Measurements from ENCODE around the gene PSMA5.
A peak's percentile ranks its signal among the peaks of the same experiment; 100 is the strongest.
"Not testable (repeated sequence)": the region's sequence is repeated elsewhere in the genome, so short reads cannot be mapped to it uniquely, and the experiment has no call there.

PSMA5 gene

DNA sequence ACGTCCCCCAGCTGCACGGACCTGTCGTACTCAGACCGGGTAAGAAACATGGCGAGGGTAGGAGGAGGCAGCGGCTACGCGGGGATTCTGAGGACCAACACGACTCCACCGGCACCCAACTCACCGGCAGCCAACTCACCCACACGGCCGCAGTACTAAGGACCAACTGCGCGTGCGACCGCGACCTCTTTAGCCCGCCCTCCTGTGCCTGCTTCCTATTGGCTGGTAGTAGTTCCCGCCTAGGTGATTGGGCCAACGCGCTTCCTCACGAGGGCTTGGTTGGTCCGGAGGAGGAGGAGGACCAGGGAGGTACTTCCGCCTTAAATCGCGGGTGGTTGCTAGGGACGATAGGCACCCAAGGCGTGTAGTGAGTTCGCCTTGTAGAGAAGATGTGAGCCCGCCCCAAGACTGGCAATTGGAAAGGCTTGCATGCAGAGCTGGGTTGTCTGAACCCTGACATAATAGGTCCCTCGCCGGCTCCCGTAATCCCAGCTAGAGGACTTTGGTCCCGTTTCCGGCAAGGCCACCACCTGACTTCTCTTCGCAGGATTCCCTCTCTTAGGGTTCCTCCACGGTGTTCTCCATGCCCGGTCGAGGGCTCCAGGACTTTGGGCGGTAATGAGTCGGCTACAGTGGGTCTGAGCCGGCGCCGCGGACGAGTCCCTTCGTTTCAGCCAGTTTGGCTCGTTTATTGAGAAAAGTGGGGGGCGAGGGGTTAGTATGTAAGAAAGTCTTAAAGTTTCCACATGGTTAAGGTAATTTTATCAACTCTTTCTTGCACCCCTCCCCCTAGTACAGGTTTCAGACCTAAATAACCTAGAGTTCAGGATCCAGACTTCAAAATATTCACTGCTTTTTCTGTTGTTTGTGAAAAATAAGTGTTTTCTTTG lies at the start of gene PSMA5:
TSS of gene PSMA5 (minus strand) at position 168 of the 890 bp plus-strand sequence. CDS start at position 50, 118 bp downstream.
- peak; percentile 98 for DNase-seq

DNA sequence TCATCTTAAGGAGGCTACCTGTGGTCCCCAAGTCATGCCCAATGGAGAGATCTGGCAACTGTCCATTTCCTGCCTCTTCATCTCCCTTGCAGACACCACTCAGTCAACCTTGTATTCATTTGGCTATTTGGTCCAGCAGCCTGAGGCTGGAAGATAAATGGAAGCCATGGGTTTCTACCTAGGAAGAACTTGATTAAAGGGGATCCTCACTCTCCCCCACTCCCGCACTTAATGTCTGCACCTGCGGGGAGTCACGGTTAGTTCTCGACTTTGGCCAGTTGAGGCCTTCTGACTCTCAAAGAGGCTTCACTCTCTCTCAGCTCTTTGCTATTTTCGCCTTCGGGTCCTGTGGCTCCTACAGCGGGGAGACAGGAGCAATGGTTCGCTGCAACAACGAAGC lies 49.0 kb upstream of the PSMA5 start:
- DNase-seq = no peak

DNA sequence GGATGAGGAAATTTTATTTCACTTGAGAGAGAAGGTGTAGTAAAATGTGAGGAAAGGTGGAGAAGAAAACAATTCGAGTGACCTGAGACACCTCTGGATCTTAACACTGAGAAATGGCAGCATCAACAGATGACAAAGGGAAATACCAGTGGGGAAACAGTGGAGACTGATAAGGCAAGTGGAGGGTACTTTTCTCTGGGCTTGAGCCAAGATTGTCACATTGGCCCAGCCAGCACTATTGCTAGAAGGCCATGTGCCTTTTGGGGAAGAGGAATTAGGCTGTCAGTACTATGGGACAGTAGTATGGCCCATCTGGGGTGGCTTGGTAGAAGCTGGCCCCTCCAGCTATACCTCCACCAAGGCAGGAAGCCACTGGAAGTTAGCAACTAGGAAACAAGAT lies 48.4 kb upstream of the PSMA5 start:
- DNase-seq = no peak

DNA sequence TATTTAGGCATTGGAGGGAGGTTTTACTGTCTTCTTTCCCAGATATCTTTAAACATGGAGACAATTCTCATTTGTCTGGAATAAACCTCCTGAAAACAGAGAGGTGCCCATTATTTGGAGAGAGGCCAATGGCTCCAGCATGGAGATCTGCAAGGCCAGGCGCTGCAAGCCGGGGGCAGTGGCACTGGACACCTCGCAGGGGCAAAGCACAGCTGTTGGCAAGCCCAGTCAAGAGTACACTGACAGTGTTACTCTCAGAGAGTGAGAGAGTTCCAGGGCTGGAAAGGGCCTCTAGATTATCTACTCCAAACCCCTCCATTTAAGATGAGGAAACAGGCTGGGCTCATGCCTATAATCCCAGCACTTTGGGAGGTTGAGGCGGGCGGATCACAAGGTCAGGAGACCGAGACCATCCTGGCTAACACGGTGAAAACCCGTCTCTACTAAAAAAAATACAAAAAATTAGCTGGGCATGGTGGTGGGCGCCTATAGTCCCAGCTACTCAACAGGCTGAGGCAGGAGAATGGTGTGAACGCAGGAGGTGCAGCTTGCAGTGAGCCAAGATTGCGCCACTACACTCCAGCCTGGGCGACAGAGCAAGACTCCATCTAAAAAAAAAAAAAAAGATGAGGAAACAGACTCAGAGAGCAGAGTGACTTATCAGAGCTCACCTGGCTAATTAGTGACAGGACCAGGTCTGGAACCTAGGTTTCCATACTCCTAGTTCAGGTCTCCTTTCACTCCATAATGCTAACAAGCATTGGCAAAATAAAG lies 47.2 kb upstream of the PSMA5 start:
- DNase-seq = not testable (repeated sequence)

DNA sequence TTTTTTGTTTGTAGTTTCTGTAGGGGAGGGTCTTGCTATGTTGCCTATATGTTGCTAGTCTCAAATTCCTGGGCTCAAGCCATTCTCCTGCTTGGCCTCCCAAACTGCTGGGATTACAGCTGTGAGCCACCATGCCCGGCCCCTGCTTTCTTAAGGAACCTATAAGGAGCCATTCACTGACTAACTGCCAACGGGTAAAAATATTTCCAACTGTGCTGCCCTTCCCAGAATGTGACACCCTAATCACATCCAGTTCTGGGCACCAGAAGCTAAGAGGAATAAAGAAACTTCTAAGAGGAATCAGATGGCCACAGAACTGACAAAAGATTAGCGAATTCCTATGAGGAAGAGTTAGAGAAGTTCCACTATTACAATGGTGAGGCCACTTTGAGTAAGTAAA lies 46.5 kb upstream of the PSMA5 start:
- DNase-seq = no peak

DNA sequence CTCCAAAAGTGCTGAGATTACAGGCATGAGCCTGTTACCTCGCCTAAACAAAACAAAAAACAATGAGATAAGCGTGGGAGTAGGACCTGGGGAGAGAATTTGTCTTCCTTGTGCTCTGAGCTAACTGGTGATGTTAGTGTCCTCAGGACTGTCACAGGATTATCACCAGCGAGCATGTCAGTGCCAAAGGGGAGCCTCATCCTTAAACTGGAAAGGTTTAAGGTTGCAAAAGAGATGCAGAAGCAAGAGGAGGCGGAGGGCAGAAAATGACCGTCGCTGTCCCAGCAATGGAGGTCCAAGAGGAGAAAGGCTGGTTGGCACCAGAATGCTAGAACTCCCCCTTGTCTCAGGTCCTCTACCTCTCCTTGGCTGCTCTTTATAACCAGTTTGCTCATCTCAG lies 44.0 kb upstream of the PSMA5 start:
- no peak for DNase-seq

DNA sequence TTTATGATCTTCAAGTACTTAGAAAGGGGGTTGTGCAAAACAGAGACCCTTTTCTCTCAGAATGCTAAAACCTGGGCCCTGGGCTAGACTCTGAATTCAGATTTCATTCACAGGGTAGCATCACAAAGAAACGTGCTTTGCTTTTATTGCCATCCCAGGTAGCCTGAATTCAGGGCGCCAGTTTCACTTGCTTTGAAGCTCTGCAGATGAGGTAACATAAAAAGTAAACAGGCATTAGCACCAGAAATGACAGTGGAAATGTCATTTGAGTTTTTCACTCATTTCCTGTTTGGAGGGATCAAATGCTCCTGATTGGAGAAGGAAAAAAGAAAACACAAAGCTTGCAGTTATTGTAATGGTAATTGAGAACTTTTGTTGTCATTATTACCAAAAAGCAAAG lies 42.7 kb upstream of the PSMA5 start:
- DNase-seq = no peak

DNA sequence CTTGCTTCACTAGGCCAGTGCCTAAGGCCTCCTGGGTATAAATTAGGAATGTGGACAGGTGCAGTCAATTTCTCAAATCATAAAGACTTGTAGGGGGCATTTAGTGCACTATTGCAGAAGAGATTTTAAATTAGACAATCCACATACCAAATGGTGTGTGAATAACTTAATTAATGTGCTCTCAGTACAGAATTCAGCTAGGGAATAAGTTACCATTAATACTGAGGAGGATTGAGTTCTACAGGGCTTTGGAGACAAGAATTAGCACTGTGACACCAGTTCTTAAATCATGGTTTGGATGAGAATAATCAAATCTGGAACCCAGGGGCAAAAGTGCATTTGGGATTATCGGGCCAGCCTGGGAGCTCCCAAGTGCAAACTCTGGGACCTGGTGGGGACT lies 41.8 kb upstream of the PSMA5 start:
- no peak for DNase-seq

DNA sequence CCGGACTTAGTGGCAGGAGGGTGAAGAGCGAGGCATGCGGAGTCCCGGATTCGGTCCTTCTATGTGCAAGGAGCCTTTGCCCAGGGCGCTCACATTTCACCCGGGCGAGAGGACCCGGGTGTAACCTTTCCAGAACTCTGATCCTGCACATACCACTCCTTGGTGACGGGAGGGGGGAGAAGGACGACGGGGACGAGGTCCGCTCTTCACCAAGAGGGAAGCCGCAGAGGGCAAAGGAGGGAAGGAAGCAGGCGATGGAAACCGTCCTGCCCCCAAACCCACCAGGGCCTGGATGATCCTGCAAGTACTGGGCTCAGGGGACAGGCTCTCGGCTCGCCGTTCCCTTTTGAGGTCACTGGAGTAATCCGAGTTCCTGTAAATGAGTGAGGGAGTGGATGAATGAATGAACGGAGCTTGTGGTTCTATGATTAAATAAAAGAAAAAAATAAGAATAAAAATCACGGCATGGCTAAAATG lies 41.1 kb upstream of the PSMA5 start:
- DNase-seq = no peak

DNA sequence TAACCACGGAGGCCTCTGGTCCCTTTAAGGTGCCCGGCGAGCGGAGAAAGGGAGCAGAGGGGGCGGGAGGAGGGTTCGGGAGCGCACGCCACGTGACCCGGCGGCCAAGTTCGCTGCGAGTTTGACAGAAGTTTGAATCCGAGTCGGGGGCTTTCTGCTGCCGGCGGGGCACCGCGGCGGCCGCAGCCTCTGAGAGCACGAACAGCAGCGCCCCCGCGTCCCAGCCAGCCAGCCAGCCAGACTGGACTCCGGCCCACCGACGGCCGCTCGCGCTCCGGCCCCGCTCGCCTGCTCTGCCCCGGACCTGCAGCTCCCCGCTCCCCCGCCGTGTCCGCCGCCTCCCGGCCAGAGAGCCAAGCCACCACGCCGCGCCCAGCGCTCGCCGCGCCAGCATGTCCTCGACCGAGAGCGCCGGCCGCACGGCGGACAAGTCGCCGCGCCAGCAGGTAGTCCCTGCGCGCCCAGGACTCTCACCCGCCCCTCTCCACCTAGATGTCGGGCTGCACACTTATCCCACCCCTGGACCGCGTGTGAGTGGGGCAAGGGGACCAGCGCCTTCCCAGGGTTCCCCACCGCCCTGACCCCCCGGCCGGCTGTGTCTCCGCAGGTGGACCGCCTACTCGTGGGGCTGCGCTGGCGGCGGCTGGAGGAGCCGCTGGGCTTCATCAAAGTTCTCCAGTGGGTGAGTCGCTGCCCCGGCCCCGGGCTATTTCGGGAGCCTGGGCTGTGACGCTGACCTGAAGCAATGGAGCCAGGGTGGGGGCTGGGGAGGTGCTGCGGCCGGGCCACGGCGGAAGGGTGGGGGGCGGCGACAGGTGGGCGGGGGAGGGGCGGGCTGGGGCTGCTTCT lies 40.4 kb upstream of the PSMA5 start, which contains the start of gene SYPL2:
TSS of gene SYPL2 (plus strand) at position 95 of the 849 bp plus-strand sequence. CDS start at position 393, 298 bp downstream.
- no peak for DNase-seq

DNA sequence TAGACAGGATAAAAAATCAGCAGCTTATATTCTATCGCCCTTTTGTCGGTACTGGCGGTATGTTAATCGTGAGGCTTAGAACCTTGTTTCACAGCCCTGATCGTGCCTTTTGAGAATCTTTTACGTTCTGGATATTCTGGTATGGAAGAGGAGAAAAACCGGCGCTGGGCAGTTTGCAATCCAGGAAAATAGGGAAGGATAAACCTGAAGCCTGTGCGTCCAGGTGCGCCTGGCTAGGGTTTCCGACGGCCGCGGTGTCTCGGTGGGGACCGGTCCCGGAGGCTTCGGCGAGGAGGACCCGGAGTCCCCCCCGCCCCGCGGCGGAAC lies 39.8 kb upstream of the PSMA5 start:
- DNase-seq = no peak

DNA sequence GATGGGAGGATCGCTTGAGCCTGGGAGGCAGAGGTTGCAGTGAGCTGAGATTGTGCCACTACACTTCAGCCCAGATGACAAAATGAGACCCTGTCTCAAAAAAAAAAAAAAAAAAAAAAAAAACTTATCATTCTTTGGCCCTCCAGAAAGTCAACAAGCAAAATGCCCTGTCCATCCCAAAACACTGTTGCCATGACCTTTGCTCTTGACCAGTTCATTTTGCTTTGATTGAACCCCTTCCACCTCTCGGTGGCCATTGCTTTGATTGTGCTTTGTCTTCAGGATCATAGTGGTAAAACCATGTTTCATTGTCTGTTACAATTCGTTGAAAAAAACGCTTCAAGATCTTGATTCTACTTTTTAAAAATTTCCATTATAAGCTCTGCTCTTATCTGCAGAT lies 31.6 kb upstream of the PSMA5 start:
- no peak for DNase-seq

DNA sequence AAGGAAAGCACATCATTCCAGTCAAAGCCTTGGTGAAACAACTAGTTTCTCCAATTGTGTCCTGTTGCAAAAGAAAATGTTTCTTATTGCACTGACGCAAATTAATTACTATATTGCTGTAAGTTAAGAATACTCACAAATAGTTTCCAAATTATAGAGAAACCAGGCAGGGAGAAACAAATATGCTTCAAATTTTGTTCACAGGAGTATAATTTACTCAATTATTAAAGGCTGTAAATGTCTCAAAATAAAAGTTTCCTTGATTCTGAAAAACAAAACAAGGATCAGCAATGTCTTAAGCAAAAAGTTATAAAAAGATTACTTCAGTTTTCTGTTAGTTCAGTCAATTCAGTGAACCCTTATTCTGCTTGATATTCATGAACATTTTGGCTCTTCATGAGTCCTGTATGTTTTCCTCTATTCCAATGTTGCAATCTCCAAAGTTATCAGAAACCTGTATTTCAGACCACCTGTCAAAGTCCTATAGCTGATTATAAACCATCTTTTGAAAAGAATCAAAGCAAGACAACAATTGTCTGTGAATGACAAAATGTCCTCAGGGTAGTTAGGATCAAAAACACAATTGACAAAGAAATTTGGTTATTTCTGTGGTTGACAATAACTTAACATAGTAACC lies 28.4 kb upstream of the PSMA5 start:
- DNase-seq = no peak

DNA sequence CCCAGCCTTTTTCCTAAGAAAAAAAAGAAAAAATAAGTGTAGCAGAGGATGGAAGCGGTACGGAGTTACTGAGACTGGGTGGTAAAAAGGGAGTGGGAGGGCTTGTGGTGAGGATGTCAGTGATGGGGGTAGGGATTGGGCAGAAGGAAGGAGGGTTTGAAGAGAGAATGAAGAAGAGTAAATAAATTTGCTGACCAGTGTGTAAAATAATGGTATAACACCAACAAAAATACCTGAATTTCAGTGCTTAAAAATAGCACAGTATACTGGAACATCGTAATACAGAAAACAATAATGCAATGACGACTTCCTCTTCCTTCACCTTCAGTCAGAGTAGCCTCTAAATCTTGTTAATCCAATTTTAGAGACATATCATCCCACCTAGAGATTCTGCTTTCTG lies 21.3 kb upstream of the PSMA5 start:
- no peak for DNase-seq

DNA sequence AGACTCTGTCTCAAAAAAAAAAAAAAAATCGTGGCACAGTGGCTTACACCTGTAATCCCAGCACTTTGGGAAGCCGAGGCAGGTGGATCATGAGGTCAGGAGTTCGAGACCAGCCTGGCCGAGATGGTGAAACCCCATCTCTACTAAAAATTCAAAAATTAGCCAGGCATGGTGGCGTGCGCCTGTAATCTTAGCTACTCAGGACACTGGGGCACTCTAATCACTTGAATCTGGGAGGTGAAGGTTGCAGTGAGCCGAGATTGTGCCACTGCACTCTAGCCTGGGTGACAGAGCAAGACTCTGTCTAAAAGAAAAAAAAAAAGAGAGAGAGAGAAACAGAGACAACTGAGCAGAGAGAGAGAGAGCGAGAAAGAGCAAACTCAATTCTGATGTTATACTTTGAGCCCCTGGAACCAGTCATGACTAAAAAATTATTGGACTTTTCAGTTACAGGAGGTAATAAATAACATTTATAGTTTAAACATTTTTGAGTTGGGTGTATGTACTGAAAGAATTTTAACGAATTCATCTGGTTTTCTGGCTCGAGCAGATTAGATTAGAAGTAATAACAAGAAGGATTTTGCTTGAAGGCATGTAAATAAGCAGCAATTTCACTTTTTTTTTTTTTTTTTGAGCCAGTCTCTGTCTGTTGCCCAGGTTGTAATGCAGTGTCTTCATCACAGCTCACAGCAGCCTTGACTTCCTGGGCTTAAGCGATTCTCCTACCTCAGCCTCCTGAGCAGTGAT lies 19.9 kb upstream of the PSMA5 start:
- DNase-seq = not testable (repeated sequence)

DNA sequence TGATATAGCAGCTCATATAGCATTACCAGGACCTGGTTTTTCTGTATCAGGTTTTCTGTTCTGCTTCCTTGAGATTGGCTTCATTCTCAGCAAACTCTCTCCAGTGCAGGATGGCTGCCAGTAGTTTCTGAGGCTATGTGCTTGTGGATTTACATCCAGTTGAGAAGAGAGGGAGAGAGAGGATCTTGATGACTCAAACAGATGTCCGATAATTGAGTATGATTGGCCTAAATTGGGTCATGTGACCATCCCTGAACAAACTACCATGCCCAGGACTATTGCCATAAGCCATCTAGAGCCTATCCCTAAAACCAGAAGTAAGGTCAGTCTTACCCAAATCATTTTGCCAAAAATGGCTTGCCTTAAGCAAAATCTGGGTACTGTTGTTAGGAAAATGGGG lies 18.1 kb upstream of the PSMA5 start:
- no peak for DNase-seq

DNA sequence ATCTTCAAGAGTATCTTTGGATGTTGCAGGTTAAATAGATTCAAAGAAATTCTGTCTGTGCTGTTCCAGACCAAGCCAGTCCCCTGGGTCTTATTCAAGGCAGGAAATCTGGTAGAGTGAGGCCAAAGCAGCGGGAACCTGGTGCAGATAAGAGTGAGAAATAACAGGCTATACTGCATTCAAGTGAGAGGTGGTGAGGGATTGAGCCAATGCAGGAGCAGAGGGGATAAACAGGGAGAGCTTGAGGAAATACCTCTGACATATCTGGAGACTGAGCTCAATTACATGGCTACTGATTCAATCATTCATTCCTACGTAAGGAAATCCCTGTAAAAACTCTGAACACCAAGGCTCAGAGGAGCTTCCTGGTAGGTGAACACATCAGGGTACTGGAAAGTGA lies 17.2 kb upstream of the PSMA5 start:
- no peak for DNase-seq

DNA sequence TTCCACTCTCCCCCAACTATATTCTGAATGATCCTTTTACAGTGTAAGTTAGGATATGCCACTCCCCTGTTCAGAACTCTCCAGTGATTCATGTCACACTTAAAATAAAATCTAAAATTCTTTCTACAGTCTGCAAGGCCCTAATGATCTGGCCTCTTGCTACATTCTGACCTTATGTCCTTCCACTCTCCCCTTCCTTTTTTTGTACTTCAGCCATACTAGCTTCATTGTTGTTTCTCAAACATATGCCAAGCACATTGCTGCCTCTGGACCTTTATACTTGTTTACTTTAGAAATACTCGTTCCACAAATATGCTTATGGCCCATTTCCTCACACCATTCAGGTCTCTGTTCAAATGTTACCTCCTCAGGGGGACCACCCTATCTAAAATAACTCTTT lies 14.8 kb upstream of the PSMA5 start:
- DNase-seq = no peak

DNA sequence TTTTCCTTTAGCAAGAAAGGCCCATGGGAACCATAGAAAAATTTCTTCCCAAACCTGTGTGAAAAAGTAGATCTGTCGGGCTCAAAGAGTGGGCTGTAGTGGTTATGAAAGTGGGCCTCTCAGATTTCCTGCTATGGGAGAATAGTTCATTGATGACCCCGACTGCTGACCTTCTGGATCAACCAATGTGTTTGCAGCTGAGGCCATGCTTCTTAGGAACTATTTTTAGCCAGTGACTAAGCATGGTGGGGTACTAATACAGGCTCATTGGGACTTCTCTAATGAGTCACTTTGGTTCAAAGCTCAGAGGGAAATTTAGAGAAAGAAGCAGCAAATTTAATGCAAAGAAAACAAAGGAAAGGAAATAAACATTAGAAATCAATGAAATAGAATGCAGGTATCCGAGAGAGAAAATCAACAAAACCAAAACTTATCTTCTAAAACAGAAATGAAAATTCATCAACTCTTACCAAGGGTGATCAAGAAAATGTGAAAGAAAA lies 12.6 kb upstream of the PSMA5 start:
- no peak for DNase-seq

DNA sequence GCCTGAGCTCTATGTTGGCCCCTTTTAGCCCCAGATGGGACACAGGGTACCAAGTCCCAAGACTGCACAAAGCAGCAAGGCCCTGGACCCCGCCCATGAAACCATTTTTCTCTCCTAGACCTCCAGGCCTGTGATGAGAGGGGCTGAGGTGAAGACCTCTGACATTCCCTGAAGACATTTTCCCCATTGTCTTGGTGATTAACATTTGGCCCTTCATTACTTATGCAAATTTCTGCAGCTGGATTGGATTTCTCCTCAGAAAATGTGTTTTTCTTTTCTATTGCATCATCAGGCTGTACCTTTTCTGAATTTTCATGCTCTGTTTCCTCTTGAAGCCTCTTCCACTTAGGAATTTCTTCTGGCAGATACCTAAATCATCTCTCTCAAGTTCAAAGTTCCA lies 8.2 kb upstream of the PSMA5 start:
- DNase-seq = no peak

DNA sequence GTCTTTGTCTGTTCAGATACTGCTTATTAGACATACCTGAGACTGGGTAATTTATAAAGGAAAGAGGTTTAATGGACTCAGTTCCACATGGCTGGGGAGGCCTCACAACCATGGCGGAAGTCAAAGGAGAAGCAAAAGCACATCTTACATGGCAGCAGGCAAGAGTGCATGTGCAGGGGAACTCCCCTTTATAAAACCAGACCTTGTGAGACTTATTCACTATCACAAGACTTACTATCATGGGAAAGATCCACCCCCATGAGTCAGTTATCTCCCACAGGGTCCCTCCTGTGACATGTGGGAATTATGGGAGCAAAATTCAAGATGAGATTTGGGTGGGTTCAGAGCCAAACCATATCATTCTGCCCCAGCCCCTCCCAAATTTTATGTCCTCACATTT lies 7.1 kb upstream of the PSMA5 start:
- no peak for DNase-seq

DNA sequence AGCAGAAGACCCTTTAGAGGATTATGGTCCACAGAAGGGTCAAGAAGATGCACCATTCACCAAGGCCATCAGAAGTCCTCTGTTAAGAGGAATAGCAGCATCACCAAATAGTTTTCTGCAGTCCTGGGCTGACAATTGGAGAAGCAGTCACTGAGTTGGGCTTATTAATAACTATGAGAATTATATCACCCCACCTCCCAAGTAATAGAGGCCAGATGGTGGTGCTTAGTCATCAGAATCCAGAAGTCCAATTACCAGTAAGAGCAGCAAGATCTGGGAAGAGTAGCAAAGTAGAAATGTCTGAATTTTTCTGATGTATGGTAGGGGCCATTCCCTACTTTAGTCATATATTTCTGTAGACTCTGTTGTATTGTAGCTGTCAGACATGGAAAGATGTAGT lies 6.1 kb upstream of the PSMA5 start:
- DNase-seq = no peak
